ENCODE data around the gene RTN1. TPM values are rescaled to one million over a fixed set of nuclear protein-coding genes. Genes with fewer than 3 reads are reported as not detected.

RTN1 gene
- total RNA-seq, 1 experiment from 2014 or later = 0.05 TPM

- DNase-seq (ENCODE audit: low read depth, low spot score) = no peak
- TF ChIP-seq CTCF (IDR thresholded peaks at IDR 0.05) = no peak
- TF ChIP-seq SIN3A (IDR thresholded peaks at IDR 0.05; ENCODE audit: borderline replicate concordance, insufficient read depth, low read depth, low read length) = no peak
- no peak for TF ChIP-seq TCF7L2 (IDR thresholded peaks at IDR 0.05; ENCODE audit: low read depth, low read length)
- no peak for TF ChIP-seq POLR2AphosphoS5 (IDR thresholded peaks at IDR 0.05; ENCODE audit: low read depth, low read length)
- no peak for TF ChIP-seq REST (IDR thresholded peaks at IDR 0.05; ENCODE audit: insufficient read depth in 1 of 2, low read depth in 2 of 2, low read length in 1 of 2)
- in situ Hi-C loops (cut with HindIII; ENCODE audit: low pct_unique_long_range_greater_than_20kb, low sequenced_read_pairs) = no loop called here
- H3K36me3 ChIP-seq (ENCODE audit: control insufficient read depth, insufficient read depth, low read length) = no peaks in the 10 kb centered on the region
- ATAC-seq = no peak
- H3K27ac ChIP-seq (ENCODE audit: low read length) = no peak overlapping the region
- ChIA-PET CTCF (no interaction called here), POLR2A (no interaction called here)
- BruUV-seq (replicated peaks) = no TSS peak
- intact Hi-C loops (cut with micrococcal nuclease; ENCODE audit: unreplicated experiment) = no loop called here
- no peaks in the 10 kb centered on the region for H3K9me3 ChIP-seq (ENCODE audit: control insufficient read depth, insufficient read depth, low read depth, low read length)
- H3K4me3 ChIP-seq (ENCODE audit: low read depth in 2 of 2, low read length in 2 of 2) = no peak overlapping the region
- no peaks in the 10 kb centered on the region for H3K27me3 ChIP-seq (ENCODE audit: control insufficient read depth, insufficient read depth, low read length)
- no peaks in the 10 kb centered on the region for H3K4me1 ChIP-seq (ENCODE audit: control insufficient read depth, insufficient read depth, low read length)
These were observed 22.9 kb downstream of the RTN1 start for GRCh38 chr14:59847711-59848110.

GRCh38 chr14:59846595-59846994 lies 24.0 kb downstream of the RTN1 start:
- POLR2A ChIA-PET = no interaction called here
- intact Hi-C loops (cut with micrococcal nuclease; ENCODE audit: unreplicated experiment) (no loop called here), in situ Hi-C loops (cut with HindIII; ENCODE audit: low pct_unique_long_range_greater_than_20kb, low sequenced_read_pairs) (no loop called here)
- H3K9me3 ChIP-seq (ENCODE audit: control insufficient read depth, insufficient read depth, low read depth, low read length) = no peaks in the 10 kb centered on the region
- ATAC-seq (no peak), DNase-seq (ENCODE audit: low read depth, low spot score) (no peak)
- no peak overlapping the region for H3K27ac ChIP-seq (ENCODE audit: low read length)
- no peaks in the 10 kb centered on the region for H3K36me3 ChIP-seq (ENCODE audit: control insufficient read depth, insufficient read depth, low read length)
- no peak for TF ChIP-seq REST (IDR thresholded peaks at IDR 0.05; ENCODE audit: insufficient read depth in 1 of 2, low read depth in 2 of 2, low read length in 1 of 2)
- no peak for TF ChIP-seq POLR2AphosphoS5 (IDR thresholded peaks at IDR 0.05; ENCODE audit: low read depth, low read length)
- no peak for TF ChIP-seq CTCF (IDR thresholded peaks at IDR 0.05)
- TF ChIP-seq SIN3A (IDR thresholded peaks at IDR 0.05; ENCODE audit: borderline replicate concordance, insufficient read depth, low read depth, low read length) = no peak
- no peak for TF ChIP-seq TCF7L2 (IDR thresholded peaks at IDR 0.05; ENCODE audit: low read depth, low read length)
- no peaks in the 10 kb centered on the region for H3K27me3 ChIP-seq (ENCODE audit: control insufficient read depth, insufficient read depth, low read length)
- BruUV-seq (replicated peaks) = no TSS peak
- no peak overlapping the region for H3K4me3 ChIP-seq (ENCODE audit: low read depth in 2 of 2, low read length in 2 of 2)
- CTCF ChIA-PET = no interaction called here
- H3K4me1 ChIP-seq (ENCODE audit: control insufficient read depth, insufficient read depth, low read length) = no peaks in the 10 kb centered on the region

Data from Panc1 (cell line).